Ovary (tissue), 9 donors: Measurements from ENCODE around the gene UGT1A4. TPM values are rescaled to one million over a fixed set of nuclear protein-coding genes. Genes with fewer than 3 reads are reported as not detected.

ENCODE experiments used
- DNase-seq, 5 donors: peaks; one replicate each; pipeline ENCODE4 v3.0.0-alpha.2; 2019 to 2020
- H3K27ac ChIP-seq, 2 donors: fragments of 200-600 bp; one replicate each; pipeline versions ENCODE4 v1.5.1 to v1.8.0; 2019 to 2022
- H3K27me3 ChIP-seq: fragments of 200-600 bp; one replicate; pipeline ENCODE4 v1.8.0; 2022
- H3K36me3 ChIP-seq: fragments of 200-600 bp; sonication (generic); one replicate; pipeline ENCODE4 v1.5.1; 2019
- H3K4me1 ChIP-seq: one replicate; pipeline ENCODE4 v1.8.1; 2013; ENCODE audit warnings: mild to moderate bottlenecking, moderate library complexity; ENCODE audit not compliant: insufficient read depth
- H3K4me3 ChIP-seq: fragments of 200-600 bp; sonication (generic); one replicate; pipeline ENCODE4 v1.5.1; 2017
- H3K9me3 ChIP-seq, 2 donors: fragments of 200-600 bp in 1 of 2; sonication (generic) in 1 of 2; one replicate each; pipeline versions ENCODE4 v1.5.1 to v1.8.1; 2013 to 2019; ENCODE audit warnings: mild to moderate bottlenecking in 1 of 2, moderate library complexity in 1 of 2
- EP300 ChIP-seq: sonication (generic); formaldehyde crosslinking; IDR thresholded peaks from one replicate; pipeline ENCODE4 v1.6.1; 2017; ENCODE audit warnings: antibody characterized with exemption
- POLR2A ChIP-seq: fragments of 450-650 bp; IDR thresholded peaks from one replicate; pipeline ENCODE4 v1.6.1; 2017; ENCODE audit warnings: antibody characterized with exemption, mild to moderate bottlenecking, moderate library complexity
- WGBS, 3 donors: extraction: QIAGEN DNeasy Blood & Tissue Kit in 1 of 3; methylation state at CpG; one replicate each; pipeline versions ENCODE4 v1.1.5 to v1.1.7; 2013 to 2017; 5-methylcytosine and 5-hydroxymethylcytosine counted together
- intact Hi-C, 4 donors: fragments of 100-400 bp; cut with DNase I; formaldehyde crosslinking; loops; one replicate each; pipeline versions ENCODE4 v1.11.0 to v1.15.1; 2022 to 2023
- polyA plus RNA-seq, 2 donors: library from polyadenylated mRNA; stranded (reverse); fragments of 200-250 nt in 1 of 2; fragments of 350-450 nt in 1 of 2; fragmentation: Illumina TruSeq in 1 of 2; extraction: RNeasy Lipid Tissue Mini Kit (QIAGEN cat#74804) in 1 of 2; gene quantifications; one replicate each; pipeline ENCODE4 v1.2.3, GENCODE V29; 2013 to 2014
- total RNA-seq, 7 donors: library from RNA; depleted of rRNA in 2 of 7; stranded (reverse); fragments of >200 nt in 2 of 7; fragmentation: NEBNext Ultra II Directional in 3 of 7; extraction: Animal tissue kit (Norgen Biotek cat#: 25700) in 3 of 7; gene quantifications; one replicate each; pipeline versions ENCODE4 v1.1.0 to v1.2.4, GENCODE V29; 2016 to 2023
- TF ChIP-seq, protein P1 (sequence below), 3 donors: fragments of 450-650 bp in 2 of 3; fragments of 200-600 bp in 1 of 3; IDR thresholded peaks; one replicate each; pipeline versions ENCODE4 v1.5.1 to v1.8.0; 2016 to 2022; ENCODE audit warnings: antibody characterized with exemption in 3 of 3, mild to moderate bottlenecking in 1 of 3
- donor health status: DM: no; HTN: no; CAD: no; lungs with moderate emphysema.
- donor health status: DM: no; HTN: no; CAD: no.
- donor health status: Bipolar disorder and iron deficiency.
- donor health status: DM: yes; HTN: yes; CAD: no.
- donor health status: DM: no; HTN: no; CAD: no.
- donor health status: DM: yes; HTN: yes; CAD: no.

The UGT1A4 gene
- total and polyA plus RNA-seq, 9 donors = 0.11 to 0.36 TPM; not detected in 7

DNA sequence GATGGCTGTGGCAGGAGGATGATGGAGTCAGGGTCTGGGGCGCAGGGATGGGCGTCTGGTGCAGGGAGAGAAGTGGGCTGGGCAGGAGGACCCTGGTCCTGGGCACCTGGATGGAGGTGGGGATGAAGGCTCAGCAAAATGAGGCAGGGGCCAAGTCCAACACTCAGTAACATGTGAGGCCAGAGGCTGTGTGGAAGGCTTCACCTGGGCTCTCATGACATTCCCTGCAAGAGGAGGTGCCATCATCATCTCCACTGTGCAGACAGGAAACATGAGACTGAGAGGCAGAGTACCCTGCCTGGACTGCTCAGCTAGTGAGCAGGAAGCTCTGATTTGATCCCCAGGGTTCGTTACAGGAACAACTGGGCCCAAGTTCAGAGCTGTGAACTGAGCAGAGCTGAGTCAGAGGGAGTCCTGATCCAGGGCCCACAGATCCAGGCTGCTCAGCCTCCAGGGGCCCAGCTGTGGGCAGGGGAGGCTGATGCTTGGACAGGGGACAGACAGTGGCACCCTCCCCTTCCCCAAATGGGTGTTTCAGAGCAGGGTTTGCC lies 98.9 kb downstream of the UGT1A4 start:
- no peak overlapping the region for H3K4me3 ChIP-seq
- intact Hi-C loops = no loop called here
- no peaks in the 10 kb centered on the region for H3K4me1 ChIP-seq
- no peaks in the 10 kb centered on the region for H3K9me3 ChIP-seq
- DNase-seq = no peak
- no peak overlapping the region for H3K27ac ChIP-seq
- 75 to 91% (median 85%) methylated on average over 3 of the region's 3 CpGs for WGBS, 3 donors
- no peak for TF ChIP-seq EP300
- TF ChIP-seq POLR2A = no peak
- TF ChIP-seq, protein P1, sequence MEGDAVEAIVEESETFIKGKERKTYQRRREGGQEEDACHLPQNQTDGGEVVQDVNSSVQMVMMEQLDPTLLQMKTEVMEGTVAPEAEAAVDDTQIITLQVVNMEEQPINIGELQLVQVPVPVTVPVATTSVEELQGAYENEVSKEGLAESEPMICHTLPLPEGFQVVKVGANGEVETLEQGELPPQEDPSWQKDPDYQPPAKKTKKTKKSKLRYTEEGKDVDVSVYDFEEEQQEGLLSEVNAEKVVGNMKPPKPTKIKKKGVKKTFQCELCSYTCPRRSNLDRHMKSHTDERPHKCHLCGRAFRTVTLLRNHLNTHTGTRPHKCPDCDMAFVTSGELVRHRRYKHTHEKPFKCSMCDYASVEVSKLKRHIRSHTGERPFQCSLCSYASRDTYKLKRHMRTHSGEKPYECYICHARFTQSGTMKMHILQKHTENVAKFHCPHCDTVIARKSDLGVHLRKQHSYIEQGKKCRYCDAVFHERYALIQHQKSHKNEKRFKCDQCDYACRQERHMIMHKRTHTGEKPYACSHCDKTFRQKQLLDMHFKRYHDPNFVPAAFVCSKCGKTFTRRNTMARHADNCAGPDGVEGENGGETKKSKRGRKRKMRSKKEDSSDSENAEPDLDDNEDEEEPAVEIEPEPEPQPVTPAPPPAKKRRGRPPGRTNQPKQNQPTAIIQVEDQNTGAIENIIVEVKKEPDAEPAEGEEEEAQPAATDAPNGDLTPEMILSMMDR (IDR thresholded peaks at IDR 0.05) = no peak
- no peaks in the 10 kb centered on the region for H3K36me3 ChIP-seq
- H3K27me3 ChIP-seq = no peaks in the 10 kb centered on the region

DNA sequence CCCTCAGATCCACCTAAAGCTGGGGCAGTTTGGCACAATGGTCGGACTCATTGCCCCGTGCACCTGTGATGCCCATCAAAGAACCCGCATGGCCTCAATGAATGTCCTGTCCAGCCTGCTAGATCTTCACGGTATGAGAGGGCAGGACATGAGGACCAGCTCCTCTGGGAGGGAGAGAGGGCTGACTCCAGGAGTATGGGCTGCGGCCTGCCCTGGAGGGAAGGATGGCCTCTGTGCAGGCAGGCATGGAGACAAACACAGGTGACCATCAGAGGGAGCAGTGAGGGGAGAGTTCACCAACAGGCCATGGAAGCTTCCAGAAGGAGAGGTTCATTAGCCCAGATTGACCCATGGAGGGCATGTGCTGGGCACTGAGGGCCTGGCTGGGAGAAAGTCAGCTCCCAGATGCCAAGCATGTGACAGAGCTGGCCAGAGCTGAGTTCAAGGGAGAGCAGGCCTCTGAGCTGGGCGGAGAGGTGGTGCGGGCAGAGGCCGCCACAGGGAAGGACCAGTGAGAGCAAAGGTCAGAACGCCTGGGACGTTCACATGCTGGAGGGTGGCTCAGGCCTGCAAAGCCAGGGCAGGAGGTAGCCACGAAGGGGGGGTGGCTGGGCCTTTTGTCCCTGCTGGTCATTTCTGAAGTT lies 99.6 kb downstream of the UGT1A4 start:
- Histone ChIP-seq H3K36me3 (no peaks in the 10 kb centered on the region), H3K4me3 (no peak overlapping the region), H3K4me1 (no peaks in the 10 kb centered on the region), H3K9me3 (no peaks in the 10 kb centered on the region), H3K27me3 (no peaks in the 10 kb centered on the region), H3K27ac (no peak overlapping the region)
- no peak for DNase-seq
- no peak for TF ChIP-seq POLR2A
- TF ChIP-seq, protein P1 (IDR thresholded peaks at IDR 0.05) = no peak
- TF ChIP-seq EP300 = no peak
- 88 to 93% (median 89%) methylated on average over 11 of the region's 11 CpGs for WGBS, 3 donors
- intact Hi-C loops = no loop called here

GRCh38 chr2:233818639-233819621 lies 100.4 kb downstream of the UGT1A4 start:
- intact Hi-C loops = no loop called here
- TF ChIP-seq EP300 (no peak), POLR2A (no peak)
- TF ChIP-seq, protein P1 (IDR thresholded peaks at IDR 0.05) = no peak
- Histone ChIP-seq H3K4me3 (no peak overlapping the region), H3K9me3 (no peaks in the 10 kb centered on the region), H3K4me1 (no peaks in the 10 kb centered on the region), H3K27ac (no peak overlapping the region), H3K27me3 (no peaks in the 10 kb centered on the region), H3K36me3 (no peaks in the 10 kb centered on the region)
- no peak for DNase-seq
- 70 to 72% (median 71%) methylated on average over 17 of the region's 17 CpGs for WGBS, 3 donors

GRCh38 chr2:233819884-233820773 lies 101.6 kb downstream of the UGT1A4 start:
- intact Hi-C loops = no loop called here
- TF ChIP-seq, protein P1 (IDR thresholded peaks at IDR 0.05) = no peak
- TF ChIP-seq EP300 (no peak), POLR2A (no peak)
- H3K9me3 ChIP-seq = no peaks in the 10 kb centered on the region
- WGBS, 3 donors = 82 to 86% (median 83%) methylated on average over 18 of the region's 18 CpGs
- no peak for DNase-seq
- no peaks in the 10 kb centered on the region for H3K27me3 ChIP-seq
- H3K4me3 ChIP-seq = no peak overlapping the region
- no peaks in the 10 kb centered on the region for H3K4me1 ChIP-seq
- no peaks in the 10 kb centered on the region for H3K36me3 ChIP-seq
- H3K27ac ChIP-seq = no peak overlapping the region
